ENCODE data around the gene CCL14. TPM values are rescaled to one million over a fixed set of nuclear protein-coding genes. Genes with fewer than 3 reads are reported as not detected.

CCL14 gene
- total and polyA plus RNA-seq, 2 of the 13 experiments (the other 11 are each of a cell fraction or from before 2014, with no cell fraction given), result 1.1 to 1.7 TPM

DNA sequence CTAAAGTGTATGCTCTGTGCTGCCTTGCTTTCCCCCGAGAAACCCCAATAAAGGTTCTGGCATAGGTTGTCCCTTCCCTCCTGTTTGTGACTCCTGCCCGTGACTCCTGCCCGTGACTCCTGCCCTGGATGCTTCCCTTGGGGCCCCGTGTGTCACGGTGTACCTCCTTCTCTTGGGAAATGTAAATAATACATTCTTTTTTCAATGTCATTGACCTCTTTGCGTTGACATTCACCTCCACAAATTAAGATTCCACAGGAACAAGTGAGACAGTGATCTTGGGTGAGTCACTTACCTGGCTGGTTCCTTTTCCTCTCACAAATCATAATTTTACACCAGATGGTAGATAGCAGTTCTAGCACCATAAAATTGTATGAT is 14.2 kb upstream of the CCL14 start (continued):
- TF ChIP-seq, protein P1, sequence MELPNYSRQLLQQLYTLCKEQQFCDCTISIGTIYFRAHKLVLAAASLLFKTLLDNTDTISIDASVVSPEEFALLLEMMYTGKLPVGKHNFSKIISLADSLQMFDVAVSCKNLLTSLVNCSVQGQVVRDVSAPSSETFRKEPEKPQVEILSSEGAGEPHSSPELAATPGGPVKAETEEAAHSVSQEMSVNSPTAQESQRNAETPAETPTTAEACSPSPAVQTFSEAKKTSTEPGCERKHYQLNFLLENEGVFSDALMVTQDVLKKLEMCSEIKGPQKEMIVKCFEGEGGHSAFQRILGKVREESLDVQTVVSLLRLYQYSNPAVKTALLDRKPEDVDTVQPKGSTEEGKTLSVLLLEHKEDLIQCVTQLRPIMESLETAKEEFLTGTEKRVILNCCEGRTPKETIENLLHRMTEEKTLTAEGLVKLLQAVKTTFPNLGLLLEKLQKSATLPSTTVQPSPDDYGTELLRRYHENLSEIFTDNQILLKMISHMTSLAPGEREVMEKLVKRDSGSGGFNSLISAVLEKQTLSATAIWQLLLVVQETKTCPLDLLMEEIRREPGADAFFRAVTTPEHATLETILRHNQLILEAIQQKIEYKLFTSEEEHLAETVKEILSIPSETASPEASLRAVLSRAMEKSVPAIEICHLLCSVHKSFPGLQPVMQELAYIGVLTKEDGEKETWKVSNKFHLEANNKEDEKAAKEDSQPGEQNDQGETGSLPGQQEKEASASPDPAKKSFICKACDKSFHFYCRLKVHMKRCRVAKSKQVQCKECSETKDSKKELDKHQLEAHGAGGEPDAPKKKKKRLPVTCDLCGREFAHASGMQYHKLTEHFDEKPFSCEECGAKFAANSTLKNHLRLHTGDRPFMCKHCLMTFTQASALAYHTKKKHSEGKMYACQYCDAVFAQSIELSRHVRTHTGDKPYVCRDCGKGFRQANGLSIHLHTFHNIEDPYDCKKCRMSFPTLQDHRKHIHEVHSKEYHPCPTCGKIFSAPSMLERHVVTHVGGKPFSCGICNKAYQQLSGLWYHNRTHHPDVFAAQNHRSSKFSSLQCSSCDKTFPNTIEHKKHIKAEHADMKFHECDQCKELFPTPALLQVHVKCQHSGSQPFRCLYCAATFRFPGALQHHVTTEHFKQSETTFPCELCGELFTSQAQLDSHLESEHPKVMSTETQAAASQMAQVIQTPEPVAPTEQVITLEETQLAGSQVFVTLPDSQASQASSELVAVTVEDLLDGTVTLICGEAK (IDR thresholded peaks at IDR 0.05), result no peak
- TF ChIP-seq, protein P1 (CRISPR knock-in tag; IDR thresholded peaks at IDR 0.05), result no peak
- TF ChIP-seq, protein P2, sequence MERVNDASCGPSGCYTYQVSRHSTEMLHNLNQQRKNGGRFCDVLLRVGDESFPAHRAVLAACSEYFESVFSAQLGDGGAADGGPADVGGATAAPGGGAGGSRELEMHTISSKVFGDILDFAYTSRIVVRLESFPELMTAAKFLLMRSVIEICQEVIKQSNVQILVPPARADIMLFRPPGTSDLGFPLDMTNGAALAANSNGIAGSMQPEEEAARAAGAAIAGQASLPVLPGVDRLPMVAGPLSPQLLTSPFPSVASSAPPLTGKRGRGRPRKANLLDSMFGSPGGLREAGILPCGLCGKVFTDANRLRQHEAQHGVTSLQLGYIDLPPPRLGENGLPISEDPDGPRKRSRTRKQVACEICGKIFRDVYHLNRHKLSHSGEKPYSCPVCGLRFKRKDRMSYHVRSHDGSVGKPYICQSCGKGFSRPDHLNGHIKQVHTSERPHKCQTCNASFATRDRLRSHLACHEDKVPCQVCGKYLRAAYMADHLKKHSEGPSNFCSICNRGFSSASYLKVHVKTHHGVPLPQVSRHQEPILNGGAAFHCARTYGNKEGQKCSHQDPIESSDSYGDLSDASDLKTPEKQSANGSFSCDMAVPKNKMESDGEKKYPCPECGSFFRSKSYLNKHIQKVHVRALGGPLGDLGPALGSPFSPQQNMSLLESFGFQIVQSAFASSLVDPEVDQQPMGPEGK (CRISPR knock-in tag; IDR thresholded peaks at IDR 0.05), result no peak; the same call in 1 of the 2 replicates
- TF ChIP-seq ZNF670 (CRISPR knock-in tag; IDR thresholded peaks at IDR 0.05; ENCODE audit: borderline replicate concordance), result no peak
- TF ChIP-seq WIZ (CRISPR knock-in tag; IDR thresholded peaks at IDR 0.05), result no peak
- TF ChIP-seq ZNF20 (CRISPR knock-in tag; IDR thresholded peaks at IDR 0.05), result no peak
- TF ChIP-seq MXI1 (IDR thresholded peaks at IDR 0.05; ENCODE audit: borderline replicate concordance, low read depth, low read length), result no peak
- TF ChIP-seq, protein P3, sequence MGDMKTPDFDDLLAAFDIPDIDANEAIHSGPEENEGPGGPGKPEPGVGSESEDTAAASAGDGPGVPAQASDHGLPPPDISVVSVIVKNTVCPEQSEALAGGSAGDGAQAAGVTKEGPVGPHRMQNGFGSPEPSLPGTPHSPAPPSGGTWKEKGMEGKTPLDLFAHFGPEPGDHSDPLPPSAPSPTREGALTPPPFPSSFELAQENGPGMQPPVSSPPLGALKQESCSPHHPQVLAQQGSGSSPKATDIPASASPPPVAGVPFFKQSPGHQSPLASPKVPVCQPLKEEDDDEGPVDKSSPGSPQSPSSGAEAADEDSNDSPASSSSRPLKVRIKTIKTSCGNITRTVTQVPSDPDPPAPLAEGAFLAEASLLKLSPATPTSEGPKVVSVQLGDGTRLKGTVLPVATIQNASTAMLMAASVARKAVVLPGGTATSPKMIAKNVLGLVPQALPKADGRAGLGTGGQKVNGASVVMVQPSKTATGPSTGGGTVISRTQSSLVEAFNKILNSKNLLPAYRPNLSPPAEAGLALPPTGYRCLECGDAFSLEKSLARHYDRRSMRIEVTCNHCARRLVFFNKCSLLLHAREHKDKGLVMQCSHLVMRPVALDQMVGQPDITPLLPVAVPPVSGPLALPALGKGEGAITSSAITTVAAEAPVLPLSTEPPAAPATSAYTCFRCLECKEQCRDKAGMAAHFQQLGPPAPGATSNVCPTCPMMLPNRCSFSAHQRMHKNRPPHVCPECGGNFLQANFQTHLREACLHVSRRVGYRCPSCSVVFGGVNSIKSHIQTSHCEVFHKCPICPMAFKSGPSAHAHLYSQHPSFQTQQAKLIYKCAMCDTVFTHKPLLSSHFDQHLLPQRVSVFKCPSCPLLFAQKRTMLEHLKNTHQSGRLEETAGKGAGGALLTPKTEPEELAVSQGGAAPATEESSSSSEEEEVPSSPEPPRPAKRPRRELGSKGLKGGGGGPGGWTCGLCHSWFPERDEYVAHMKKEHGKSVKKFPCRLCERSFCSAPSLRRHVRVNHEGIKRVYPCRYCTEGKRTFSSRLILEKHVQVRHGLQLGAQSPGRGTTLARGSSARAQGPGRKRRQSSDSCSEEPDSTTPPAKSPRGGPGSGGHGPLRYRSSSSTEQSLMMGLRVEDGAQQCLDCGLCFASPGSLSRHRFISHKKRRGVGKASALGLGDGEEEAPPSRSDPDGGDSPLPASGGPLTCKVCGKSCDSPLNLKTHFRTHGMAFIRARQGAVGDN (CRISPR knock-in tag; IDR thresholded peaks at IDR 0.05), result no peak
- TF ChIP-seq, protein P4, sequence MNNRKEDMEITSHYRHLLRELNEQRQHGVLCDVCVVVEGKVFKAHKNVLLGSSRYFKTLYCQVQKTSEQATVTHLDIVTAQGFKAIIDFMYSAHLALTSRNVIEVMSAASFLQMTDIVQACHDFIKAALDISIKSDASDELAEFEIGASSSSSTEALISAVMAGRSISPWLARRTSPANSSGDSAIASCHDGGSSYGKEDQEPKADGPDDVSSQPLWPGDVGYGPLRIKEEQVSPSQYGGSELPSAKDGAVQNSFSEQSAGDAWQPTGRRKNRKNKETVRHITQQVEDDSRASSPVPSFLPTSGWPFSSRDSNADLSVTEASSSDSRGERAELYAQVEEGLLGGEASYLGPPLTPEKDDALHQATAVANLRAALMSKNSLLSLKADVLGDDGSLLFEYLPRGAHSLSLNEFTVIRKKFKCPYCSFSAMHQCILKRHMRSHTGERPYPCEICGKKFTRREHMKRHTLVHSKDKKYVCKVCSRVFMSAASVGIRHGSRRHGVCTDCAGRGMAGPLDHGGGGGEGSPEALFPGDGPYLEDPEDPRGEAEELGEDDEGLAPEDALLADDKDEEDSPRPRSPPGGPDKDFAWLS (CRISPR knock-in tag; IDR thresholded peaks at IDR 0.05; ENCODE audit: borderline replicate concordance), result no peak
- TF ChIP-seq, protein P5, sequence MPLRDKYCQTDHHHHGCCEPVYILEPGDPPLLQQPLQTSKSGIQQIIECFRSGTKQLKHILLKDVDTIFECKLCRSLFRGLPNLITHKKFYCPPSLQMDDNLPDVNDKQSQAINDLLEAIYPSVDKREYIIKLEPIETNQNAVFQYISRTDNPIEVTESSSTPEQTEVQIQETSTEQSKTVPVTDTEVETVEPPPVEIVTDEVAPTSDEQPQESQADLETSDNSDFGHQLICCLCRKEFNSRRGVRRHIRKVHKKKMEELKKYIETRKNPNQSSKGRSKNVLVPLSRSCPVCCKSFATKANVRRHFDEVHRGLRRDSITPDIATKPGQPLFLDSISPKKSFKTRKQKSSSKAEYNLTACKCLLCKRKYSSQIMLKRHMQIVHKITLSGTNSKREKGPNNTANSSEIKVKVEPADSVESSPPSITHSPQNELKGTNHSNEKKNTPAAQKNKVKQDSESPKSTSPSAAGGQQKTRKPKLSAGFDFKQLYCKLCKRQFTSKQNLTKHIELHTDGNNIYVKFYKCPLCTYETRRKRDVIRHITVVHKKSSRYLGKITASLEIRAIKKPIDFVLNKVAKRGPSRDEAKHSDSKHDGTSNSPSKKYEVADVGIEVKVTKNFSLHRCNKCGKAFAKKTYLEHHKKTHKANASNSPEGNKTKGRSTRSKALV (CRISPR knock-in tag; IDR thresholded peaks at IDR 0.05), result no peak
